ENCODE measurements around the gene RPS8.
A peak's percentile ranks its signal among the peaks of the same experiment; 100 is the strongest.
"Not testable (repeated sequence)": the region's sequence is repeated elsewhere in the genome, so short reads cannot be mapped to it uniquely, and the experiment has no call there.

The RPS8 gene

GRCh38 chr1:44811234-44811633 lies 35.9 kb downstream of the RPS8 start:
- Histone ChIP-seq H3K4me3 (IDR thresholded peaks at IDR 0.05; ENCODE audit: insufficient read depth, low read depth, low read length) (no peak overlapping the region), H3K36me3 (ENCODE audit: insufficient read depth) (no peaks in the 10 kb centered on the region), H2AFZ (ENCODE audit: low read depth) (no peak overlapping the region), H3K79me2 (ENCODE audit: insufficient read depth, low read depth) (no peaks in the 10 kb centered on the region), H4K20me1 (ENCODE audit: insufficient read depth) (no peaks in the 10 kb centered on the region), H3K9ac (no peak overlapping the region), H3K27me3 (ENCODE audit: insufficient read depth, low read depth) (no peaks in the 10 kb centered on the region), H3K4me1 (ENCODE audit: low read depth, poor library complexity, severe bottlenecking) (peaks cover 60% of the 10 kb centered on the region), H3K4me2 (no peak overlapping the region), H3K27ac (peak overlapping the region; percentile 90; the same call in 1 of the 2 replicates)
- TF ChIP-seq CTCF (conservative IDR thresholded peaks at IDR 0.05; ENCODE audit: low read depth, low read length): no peak

GRCh38 chr1:44812822-44813543 lies 37.6 kb downstream of the RPS8 start:
- Histone ChIP-seq H3K36me3 (ENCODE audit: insufficient read depth) (no peaks in the 10 kb centered on the region), H3K27ac (no peak overlapping the region), H3K4me3 (IDR thresholded peaks at IDR 0.05; ENCODE audit: insufficient read depth, low read depth, low read length) (no peak overlapping the region), H2AFZ (ENCODE audit: low read depth) (no peak overlapping the region), H3K79me2 (ENCODE audit: insufficient read depth, low read depth) (no peaks in the 10 kb centered on the region), H3K4me1 (ENCODE audit: low read depth, poor library complexity, severe bottlenecking) (peaks cover 43% of the 10 kb centered on the region), H3K27me3 (ENCODE audit: insufficient read depth, low read depth) (no peaks in the 10 kb centered on the region), H4K20me1 (ENCODE audit: insufficient read depth) (no peaks in the 10 kb centered on the region), H3K4me2 (no peak overlapping the region), H3K9ac (no peak overlapping the region)
- TF ChIP-seq CTCF (conservative IDR thresholded peaks at IDR 0.05; ENCODE audit: low read depth, low read length): no peak

- not testable (repeated sequence) for H3K27ac ChIP-seq; H3K79me2 ChIP-seq (ENCODE audit: insufficient read depth, low read depth); H3K9ac ChIP-seq; H4K20me1 ChIP-seq (ENCODE audit: insufficient read depth); H3K4me3 ChIP-seq (IDR thresholded peaks at IDR 0.05; ENCODE audit: insufficient read depth, low read depth, low read length); H3K4me2 ChIP-seq; H3K36me3 ChIP-seq (ENCODE audit: insufficient read depth); H2AFZ ChIP-seq (ENCODE audit: low read depth); H3K27me3 ChIP-seq (ENCODE audit: insufficient read depth, low read depth)
- peaks cover 29% of the 10 kb centered on the region for H3K4me1 ChIP-seq (ENCODE audit: low read depth, poor library complexity, severe bottlenecking)
Measured at GRCh38 chr1:44815926-44816325, 40.6 kb downstream of the RPS8 start.

GRCh38 chr1:44817307-44817706 lies 42.0 kb downstream of the RPS8 start:
- H2AFZ ChIP-seq (ENCODE audit: low read depth): no peak overlapping the region
- H4K20me1 ChIP-seq (ENCODE audit: insufficient read depth): no peaks in the 10 kb centered on the region
- no peaks in the 10 kb centered on the region for H3K79me2 ChIP-seq (ENCODE audit: insufficient read depth, low read depth)
- peaks cover 17% of the 10 kb centered on the region for H3K4me1 ChIP-seq (ENCODE audit: low read depth, poor library complexity, severe bottlenecking)
- no peaks in the 10 kb centered on the region for H3K36me3 ChIP-seq (ENCODE audit: insufficient read depth)
- H3K27me3 ChIP-seq (ENCODE audit: insufficient read depth, low read depth): no peaks in the 10 kb centered on the region
- H3K9ac ChIP-seq: no peak overlapping the region
- H3K27ac ChIP-seq: no peak overlapping the region
- no peak for TF ChIP-seq CTCF (conservative IDR thresholded peaks at IDR 0.05; ENCODE audit: low read depth, low read length)
- no peak overlapping the region for H3K4me2 ChIP-seq
- H3K4me3 ChIP-seq (IDR thresholded peaks at IDR 0.05; ENCODE audit: insufficient read depth, low read depth, low read length): no peak overlapping the region

DNA sequence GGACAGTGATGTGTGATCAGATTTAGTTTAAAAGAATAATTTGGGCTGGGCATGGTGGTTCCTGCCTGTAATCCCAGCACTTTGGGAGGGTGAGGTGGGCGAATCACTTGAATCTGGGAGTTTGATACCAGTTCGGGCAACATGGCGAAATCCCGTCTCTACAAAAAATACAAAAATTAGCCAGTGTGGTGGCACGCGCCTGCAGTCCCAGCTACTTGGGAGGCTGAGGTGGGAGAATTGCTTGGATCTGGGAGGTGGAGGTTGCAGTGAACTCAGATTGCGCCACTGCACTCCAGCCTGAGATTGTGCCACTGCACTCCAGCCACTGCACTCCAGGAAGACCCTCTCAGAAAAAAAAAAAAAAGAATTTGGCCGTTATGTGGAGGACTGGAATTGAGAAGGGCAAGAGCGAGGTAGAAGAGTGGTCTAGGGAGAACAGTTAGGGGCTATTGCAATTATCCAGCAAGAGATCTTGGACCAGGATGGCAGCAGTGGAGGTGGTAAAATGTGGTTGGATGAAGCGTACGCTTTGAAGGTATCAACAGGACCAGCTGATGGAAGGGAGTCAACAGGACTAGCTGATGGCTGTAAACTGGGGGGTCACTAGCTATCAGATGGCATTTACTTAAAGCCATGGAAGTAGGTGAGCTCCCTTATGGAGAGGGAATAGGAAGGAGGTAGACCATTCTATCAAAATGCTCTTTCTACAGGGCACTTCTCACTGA lies 42.6 kb downstream of the RPS8 start:
- peaks cover 17% of the 10 kb centered on the region for H3K4me1 ChIP-seq (ENCODE audit: low read depth, poor library complexity, severe bottlenecking)
- H3K27ac ChIP-seq: peak overlapping the region; percentile 98; the same call in 1 of the 2 replicates
- H3K79me2 ChIP-seq (ENCODE audit: insufficient read depth, low read depth): no peaks in the 10 kb centered on the region

More for the DNA sequence above, 42.6 kb downstream of the RPS8 start:
- Histone ChIP-seq H2AFZ (ENCODE audit: low read depth) (no peak overlapping the region), H3K9ac (no peak overlapping the region), H3K36me3 (ENCODE audit: insufficient read depth) (no peaks in the 10 kb centered on the region), H3K4me3 (IDR thresholded peaks at IDR 0.05; ENCODE audit: insufficient read depth, low read depth, low read length) (no peak overlapping the region), H4K20me1 (ENCODE audit: insufficient read depth) (no peaks in the 10 kb centered on the region), H3K27me3 (ENCODE audit: insufficient read depth, low read depth) (no peaks in the 10 kb centered on the region), H3K4me2 (no peak overlapping the region; the same call in 1 of the 2 replicates)
- no peak for TF ChIP-seq CTCF (conservative IDR thresholded peaks at IDR 0.05; ENCODE audit: low read depth, low read length)

Measured in KMS-11 (cell line).